ENCODE results near the gene ALG10B. TPM values are rescaled to one million over a fixed set of nuclear protein-coding genes. Genes with fewer than 3 reads are reported as not detected.
"Not testable (repeated sequence)": the region's sequence is repeated elsewhere in the genome, so short reads cannot be mapped to it uniquely, and the experiment has no call there.

Gene ALG10B
- total RNA-seq, 1 donor from 2014 or later = 6.2 TPM

- H3K4me3 Mint-ChIP-seq (ENCODE audit: unreplicated experiment) = no peak overlapping the region
- no peaks in the 10 kb centered on the region for H3K36me3 Mint-ChIP-seq (ENCODE audit: low read depth)
- no peaks in the 10 kb centered on the region for H3K4me1 Mint-ChIP-seq (ENCODE audit: low read depth)
- TF ChIP-seq CTCF (IDR thresholded peaks at IDR 0.05) = no peak
- H3K9me3 Mint-ChIP-seq (ENCODE audit: low read depth) = peaks cover 16% of the 10 kb centered on the region
- no peak for DNase-seq (ENCODE audit: low spot score)
- peaks cover 2% of the 10 kb centered on the region for H3K27me3 Mint-ChIP-seq (ENCODE audit: low read depth)
- H3K27ac Mint-ChIP-seq (ENCODE audit: unreplicated experiment) = no peak overlapping the region
These were observed 34.0 kb downstream of the ALG10B start for GRCh38 chr12:38350342-38351174.

GRCh38 chr12:38351175-38351508, 34.6 kb downstream of the ALG10B start:
- H3K4me3 Mint-ChIP-seq (ENCODE audit: unreplicated experiment); H3K4me1 Mint-ChIP-seq (ENCODE audit: low read depth); H3K27ac Mint-ChIP-seq (ENCODE audit: unreplicated experiment); H3K27me3 Mint-ChIP-seq (ENCODE audit: low read depth); H3K36me3 Mint-ChIP-seq (ENCODE audit: low read depth); DNase-seq (ENCODE audit: low spot score): not testable (repeated sequence)
- H3K9me3 Mint-ChIP-seq (ENCODE audit: low read depth) = peaks cover 12% of the 10 kb centered on the region

- Mint-ChIP-seq H3K27me3 (ENCODE audit: low read depth) (no peaks in the 10 kb centered on the region), H3K9me3 (ENCODE audit: low read depth) (no peaks in the 10 kb centered on the region), H3K27ac (ENCODE audit: unreplicated experiment) (no peak overlapping the region), H3K4me1 (ENCODE audit: low read depth) (no peaks in the 10 kb centered on the region), H3K4me3 (ENCODE audit: unreplicated experiment) (no peak overlapping the region), H3K36me3 (ENCODE audit: low read depth) (no peaks in the 10 kb centered on the region)
- no peak for DNase-seq (ENCODE audit: low spot score)
- no peak for TF ChIP-seq CTCF (IDR thresholded peaks at IDR 0.05)
These were observed 50.9 kb downstream of the ALG10B start for GRCh38 chr12:38367506-38367905.

GRCh38 chr12:38370311-38370710, 53.7 kb downstream of the ALG10B start:
- TF ChIP-seq CTCF (IDR thresholded peaks at IDR 0.05) = no peak
- Mint-ChIP-seq H3K27ac (ENCODE audit: unreplicated experiment) (no peak overlapping the region), H3K4me3 (ENCODE audit: unreplicated experiment) (no peak overlapping the region), H3K36me3 (ENCODE audit: low read depth) (no peaks in the 10 kb centered on the region), H3K4me1 (ENCODE audit: low read depth) (no peaks in the 10 kb centered on the region), H3K9me3 (ENCODE audit: low read depth) (no peaks in the 10 kb centered on the region), H3K27me3 (ENCODE audit: low read depth) (no peaks in the 10 kb centered on the region)
- DNase-seq (ENCODE audit: low spot score) = no peak

GRCh38 chr12:38373784-38374183, 57.2 kb downstream of the ALG10B start:
- Mint-ChIP-seq H3K9me3 (ENCODE audit: low read depth) (peaks cover 21% of the 10 kb centered on the region), H3K36me3 (ENCODE audit: low read depth) (no peaks in the 10 kb centered on the region), H3K27me3 (ENCODE audit: low read depth) (no peaks in the 10 kb centered on the region), H3K4me1 (ENCODE audit: low read depth) (no peaks in the 10 kb centered on the region), H3K4me3 (ENCODE audit: unreplicated experiment) (no peak overlapping the region), H3K27ac (ENCODE audit: unreplicated experiment) (no peak overlapping the region)
- no peak for TF ChIP-seq CTCF (IDR thresholded peaks at IDR 0.05)
- DNase-seq (ENCODE audit: low spot score) = no peak

GRCh38 chr12:38374751-38375150, 58.2 kb downstream of the ALG10B start:
- H3K4me1 Mint-ChIP-seq (ENCODE audit: low read depth) = no peaks in the 10 kb centered on the region
- no peaks in the 10 kb centered on the region for H3K27me3 Mint-ChIP-seq (ENCODE audit: low read depth)
- H3K4me3 Mint-ChIP-seq (ENCODE audit: unreplicated experiment) = no peak overlapping the region
- no peak overlapping the region for H3K27ac Mint-ChIP-seq (ENCODE audit: unreplicated experiment)
- DNase-seq (ENCODE audit: low spot score) = no peak
- H3K36me3 Mint-ChIP-seq (ENCODE audit: low read depth) = no peaks in the 10 kb centered on the region
- TF ChIP-seq CTCF (IDR thresholded peaks at IDR 0.05) = no peak
- peaks cover 25% of the 10 kb centered on the region for H3K9me3 Mint-ChIP-seq (ENCODE audit: low read depth)

Data from chondrocyte (in vitro differentiated cells).